BE2C (cell line): ENCODE measurements around the gene FTCDNL1.
A peak's percentile ranks its signal among the peaks of the same experiment; 100 is the strongest.

Experiments
- DNase-seq: peaks from one replicate; pipeline ENCODE4 v3.0.0-alpha.2; 2020
- H3K27me3 ChIP-seq: fragments of 250-450 bp; sonication (Bioruptor Pico); 2 replicates; pipeline ENCODE4 v1.5.1; 2020; ENCODE audit warnings: mild to moderate bottlenecking
- H3K36me3 ChIP-seq: fragments of 250-450 bp; sonication (Bioruptor Pico); 2 replicates; pipeline ENCODE4 v1.5.1; 2020; ENCODE audit warnings: mild to moderate bottlenecking
- H3K4me1 ChIP-seq: fragments of 250-450 bp; sonication (Bioruptor Pico); 2 replicates; pipeline ENCODE4 v1.5.1; 2020
- H3K4me3 ChIP-seq: 2 replicates; pipeline ENCODE4 v1.5.1; 2011; ENCODE audit warnings: low read depth, low read length
- H3K9me3 ChIP-seq: fragments of 250-450 bp; sonication (Bioruptor Pico); 2 replicates; pipeline ENCODE4 v1.5.1; 2020
- TF ChIP-seq, protein P1 (sequence below): IDR thresholded peaks from 2 replicates; pipeline ENCODE4 v1.5.1; 2012; ENCODE audit warnings: mild to moderate bottlenecking, low read depth, low read length

FTCDNL1 gene

DNA sequence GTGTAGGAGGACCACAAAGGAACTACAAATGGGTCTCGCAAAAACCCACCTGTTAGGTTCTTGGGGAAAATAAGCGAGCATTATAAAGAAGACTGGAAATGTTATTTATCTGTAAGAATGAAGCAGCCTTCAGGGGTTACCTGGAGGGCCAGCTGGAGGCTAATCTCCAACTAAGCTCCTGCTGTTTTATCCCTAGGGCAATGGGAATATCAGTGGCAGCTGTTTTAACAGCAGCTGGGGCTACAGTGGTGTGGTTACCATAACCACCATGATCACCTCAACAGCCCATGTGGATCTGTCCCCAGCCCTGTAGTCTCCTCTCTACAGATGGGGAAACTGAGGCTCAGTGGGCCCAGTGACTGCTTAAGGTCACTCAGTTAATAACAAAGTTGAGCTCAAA is 108.1 kb downstream of the FTCDNL1 start:
- Histone ChIP-seq H3K36me3 (no peaks in the 10 kb centered on the region), H3K4me1 (no peaks in the 10 kb centered on the region), H3K9me3 (no peaks in the 10 kb centered on the region), H3K4me3 (no peak overlapping the region), H3K27me3 (peaks cover 27% of the 10 kb centered on the region)
- TF ChIP-seq, protein P1, sequence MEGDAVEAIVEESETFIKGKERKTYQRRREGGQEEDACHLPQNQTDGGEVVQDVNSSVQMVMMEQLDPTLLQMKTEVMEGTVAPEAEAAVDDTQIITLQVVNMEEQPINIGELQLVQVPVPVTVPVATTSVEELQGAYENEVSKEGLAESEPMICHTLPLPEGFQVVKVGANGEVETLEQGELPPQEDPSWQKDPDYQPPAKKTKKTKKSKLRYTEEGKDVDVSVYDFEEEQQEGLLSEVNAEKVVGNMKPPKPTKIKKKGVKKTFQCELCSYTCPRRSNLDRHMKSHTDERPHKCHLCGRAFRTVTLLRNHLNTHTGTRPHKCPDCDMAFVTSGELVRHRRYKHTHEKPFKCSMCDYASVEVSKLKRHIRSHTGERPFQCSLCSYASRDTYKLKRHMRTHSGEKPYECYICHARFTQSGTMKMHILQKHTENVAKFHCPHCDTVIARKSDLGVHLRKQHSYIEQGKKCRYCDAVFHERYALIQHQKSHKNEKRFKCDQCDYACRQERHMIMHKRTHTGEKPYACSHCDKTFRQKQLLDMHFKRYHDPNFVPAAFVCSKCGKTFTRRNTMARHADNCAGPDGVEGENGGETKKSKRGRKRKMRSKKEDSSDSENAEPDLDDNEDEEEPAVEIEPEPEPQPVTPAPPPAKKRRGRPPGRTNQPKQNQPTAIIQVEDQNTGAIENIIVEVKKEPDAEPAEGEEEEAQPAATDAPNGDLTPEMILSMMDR, result no peak
- DNase-seq, result no peak

DNA sequence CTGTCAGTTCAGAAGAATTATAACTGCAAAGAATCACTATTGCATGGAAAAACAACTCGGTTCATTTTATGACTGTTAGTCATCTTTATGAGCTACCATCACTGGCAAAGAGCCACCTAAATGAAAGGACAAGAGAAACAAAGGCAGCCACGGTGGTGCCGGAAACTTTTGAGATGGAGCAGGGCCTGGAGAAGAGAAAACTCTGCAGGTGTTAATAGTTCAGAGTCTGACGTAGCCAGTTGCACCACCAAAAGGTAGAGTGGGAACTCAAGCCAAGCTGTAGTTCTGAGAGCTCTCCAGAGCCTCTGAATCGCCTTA is 110.9 kb downstream of the FTCDNL1 start:
- DNase-seq, result no peak
- peaks cover 27% of the 10 kb centered on the region for H3K27me3 ChIP-seq
- TF ChIP-seq, protein P1, result no peak
- no peak overlapping the region for H3K4me3 ChIP-seq
- no peaks in the 10 kb centered on the region for H3K9me3 ChIP-seq
- no peaks in the 10 kb centered on the region for H3K4me1 ChIP-seq
- H3K36me3 ChIP-seq, result no peaks in the 10 kb centered on the region

DNA sequence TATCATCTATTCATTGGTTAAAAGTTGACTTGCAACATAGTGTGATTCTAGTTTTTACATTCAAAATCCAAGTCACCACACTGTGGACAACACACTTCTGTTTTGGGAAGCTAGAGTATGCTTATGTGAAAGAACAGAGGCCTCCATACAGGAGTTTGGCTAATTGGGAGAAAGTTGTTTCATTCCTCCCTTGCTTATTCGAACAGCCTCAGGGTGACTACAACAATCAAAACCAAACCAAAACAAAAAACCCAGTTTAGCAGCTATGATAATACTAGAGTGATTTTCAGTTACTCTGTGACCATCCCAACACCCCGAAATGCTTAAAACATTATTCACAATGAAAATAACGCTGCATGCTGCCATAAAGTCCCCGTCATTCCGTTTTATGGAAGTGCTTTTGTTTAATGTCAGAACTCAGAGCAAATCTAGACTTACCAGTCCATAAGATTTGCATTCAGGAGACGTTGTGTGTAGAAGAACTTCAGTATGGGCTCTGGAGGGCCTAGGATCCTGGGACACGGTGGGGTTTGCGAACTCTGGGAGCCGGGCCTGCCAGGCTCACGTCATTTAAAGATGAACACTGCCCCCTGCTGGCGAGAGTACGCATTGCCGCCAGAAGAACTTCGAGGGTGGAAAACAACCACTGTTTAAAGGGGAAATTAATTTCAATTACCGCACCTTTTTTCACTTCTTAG is 111.4 kb downstream of the FTCDNL1 start:
- Histone ChIP-seq H3K4me1 (no peaks in the 10 kb centered on the region), H3K4me3 (no peak overlapping the region), H3K27me3 (peaks cover 27% of the 10 kb centered on the region), H3K36me3 (no peaks in the 10 kb centered on the region), H3K9me3 (no peaks in the 10 kb centered on the region)
- DNase-seq, result peak; percentile 70
- TF ChIP-seq, protein P1, result peak; percentile 88

DNA sequence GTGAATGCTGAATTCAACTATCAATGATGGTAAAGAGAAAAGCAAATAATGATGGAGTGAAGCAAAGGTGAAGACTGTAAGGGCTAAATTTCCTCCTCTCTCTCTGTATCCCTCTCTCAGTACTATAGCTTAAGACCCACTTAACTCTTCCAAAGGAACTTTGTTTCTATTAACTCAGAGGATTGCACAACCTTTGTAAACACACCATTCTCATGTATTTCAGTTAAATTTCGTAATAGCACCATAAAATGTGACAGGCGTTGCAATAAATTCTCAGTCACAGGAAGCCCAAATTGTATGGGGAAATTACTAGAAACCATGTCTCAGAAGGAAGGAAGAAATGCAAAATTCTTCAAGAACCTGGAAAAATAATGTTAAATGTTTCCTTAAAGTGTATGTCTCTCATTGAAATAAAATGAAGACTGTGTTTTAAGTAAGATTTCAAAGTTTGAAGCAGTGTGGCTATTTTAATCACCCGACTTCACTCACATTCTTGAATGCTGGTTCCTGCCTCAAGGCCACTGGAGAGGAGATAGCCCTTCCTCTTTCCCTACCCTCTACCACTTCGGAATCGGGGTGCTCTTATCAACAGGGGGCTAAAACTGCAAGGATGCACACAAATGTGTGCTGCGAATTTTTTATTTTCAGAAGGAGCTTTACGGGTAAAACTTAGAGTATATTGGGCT is 112.1 kb downstream of the FTCDNL1 start:
- Histone ChIP-seq H3K27me3 (peaks cover 27% of the 10 kb centered on the region), H3K4me3 (no peak overlapping the region)
- DNase-seq, result no peak

DNA sequence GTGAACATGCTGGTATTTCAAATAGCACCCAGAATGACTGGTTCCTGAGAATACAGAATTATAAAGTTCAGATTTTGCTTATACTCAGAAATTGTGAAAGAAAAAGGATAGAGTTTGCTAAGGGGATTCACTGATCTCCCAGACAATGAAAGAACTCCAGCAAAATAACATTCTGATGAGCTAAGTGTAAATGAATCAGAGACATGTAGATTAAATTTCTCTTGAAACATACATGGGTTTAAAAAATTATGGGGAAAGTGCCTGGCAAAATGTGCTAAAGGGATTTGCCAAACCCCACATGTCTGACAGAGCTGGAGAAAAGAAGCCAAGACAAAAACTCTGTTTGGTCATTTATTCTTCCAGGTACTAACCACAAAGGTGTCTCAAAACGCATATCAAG is 116.3 kb downstream of the FTCDNL1 start:
- H3K9me3 ChIP-seq, result no peaks in the 10 kb centered on the region
- peaks cover 11% of the 10 kb centered on the region for H3K27me3 ChIP-seq
- TF ChIP-seq, protein P1, result no peak
- no peak for DNase-seq
- H3K36me3 ChIP-seq, result no peaks in the 10 kb centered on the region
- H3K4me1 ChIP-seq, result no peaks in the 10 kb centered on the region
- no peak overlapping the region for H3K4me3 ChIP-seq

More for the DNA sequence above, 112.1 kb downstream of the FTCDNL1 start:
- TF ChIP-seq, protein P1, result no peak
- Histone ChIP-seq H3K4me1 (no peaks in the 10 kb centered on the region), H3K9me3 (no peaks in the 10 kb centered on the region), H3K36me3 (no peaks in the 10 kb centered on the region)

DNA sequence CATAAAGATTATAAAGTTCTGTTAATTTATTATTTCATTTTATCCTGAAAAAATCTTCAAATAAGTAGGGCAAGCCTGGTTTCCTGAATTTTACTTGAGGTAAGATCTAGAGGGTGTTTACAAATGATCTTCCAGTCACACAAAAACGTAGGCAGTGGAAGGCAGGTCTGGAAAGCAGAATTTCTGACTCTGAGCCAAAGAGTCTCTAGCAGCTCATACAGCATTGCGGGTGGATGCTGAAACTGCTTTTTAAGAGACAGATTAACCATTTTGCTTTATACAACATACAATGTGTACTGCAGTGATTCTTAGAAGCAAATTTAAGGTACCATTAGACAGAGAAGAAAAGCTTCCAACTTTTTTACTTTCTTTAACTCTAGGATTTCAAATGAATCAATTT is 117.0 kb downstream of the FTCDNL1 start:
- no peaks in the 10 kb centered on the region for H3K36me3 ChIP-seq
- no peaks in the 10 kb centered on the region for H3K4me1 ChIP-seq
- H3K4me3 ChIP-seq, result no peak overlapping the region
- H3K27me3 ChIP-seq, result peaks cover 6% of the 10 kb centered on the region
- H3K9me3 ChIP-seq, result no peaks in the 10 kb centered on the region
- no peak for DNase-seq
- TF ChIP-seq, protein P1, result no peak
